Testis (tissue), 2 donors: ENCODE results near the gene SLAMF8.
A peak's percentile ranks its signal among the peaks of the same experiment; 100 is the strongest.

Experiments used
- POLR2A ChIP-seq: fragments of 450-650 bp; IDR thresholded peaks from one replicate; pipeline ENCODE4 v1.6.1; 2017; ENCODE audit warnings: antibody characterized with exemption, mild to moderate bottlenecking, moderate library complexity
- TF ChIP-seq, protein P1 (sequence below), 3 experiments: fragments of 450-650 bp in 2 of 3; fragments of 200-600 bp in 1 of 3; sonication (generic) in 1 of 3; IDR thresholded peaks; one replicate each; pipeline ENCODE4 v1.5.1; 2016 to 2019; ENCODE audit warnings: antibody characterized with exemption in 3 of 3, mild to moderate bottlenecking in 2 of 3, moderate library complexity in 1 of 3

GRCh38 chr1:159798893-159799292 is 27.8 kb upstream of the SLAMF8 start:
- TF ChIP-seq, protein P1, sequence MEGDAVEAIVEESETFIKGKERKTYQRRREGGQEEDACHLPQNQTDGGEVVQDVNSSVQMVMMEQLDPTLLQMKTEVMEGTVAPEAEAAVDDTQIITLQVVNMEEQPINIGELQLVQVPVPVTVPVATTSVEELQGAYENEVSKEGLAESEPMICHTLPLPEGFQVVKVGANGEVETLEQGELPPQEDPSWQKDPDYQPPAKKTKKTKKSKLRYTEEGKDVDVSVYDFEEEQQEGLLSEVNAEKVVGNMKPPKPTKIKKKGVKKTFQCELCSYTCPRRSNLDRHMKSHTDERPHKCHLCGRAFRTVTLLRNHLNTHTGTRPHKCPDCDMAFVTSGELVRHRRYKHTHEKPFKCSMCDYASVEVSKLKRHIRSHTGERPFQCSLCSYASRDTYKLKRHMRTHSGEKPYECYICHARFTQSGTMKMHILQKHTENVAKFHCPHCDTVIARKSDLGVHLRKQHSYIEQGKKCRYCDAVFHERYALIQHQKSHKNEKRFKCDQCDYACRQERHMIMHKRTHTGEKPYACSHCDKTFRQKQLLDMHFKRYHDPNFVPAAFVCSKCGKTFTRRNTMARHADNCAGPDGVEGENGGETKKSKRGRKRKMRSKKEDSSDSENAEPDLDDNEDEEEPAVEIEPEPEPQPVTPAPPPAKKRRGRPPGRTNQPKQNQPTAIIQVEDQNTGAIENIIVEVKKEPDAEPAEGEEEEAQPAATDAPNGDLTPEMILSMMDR (IDR thresholded peaks at IDR 0.05), result peak; percentile 43 to 70 (median 62)
- no peak for TF ChIP-seq POLR2A
